Nephron (organoid): Measurements from ENCODE around the gene MKS1.

Experiments
- H3K27ac Mint-ChIP-seq, 3 experiments: 2 replicates each; pipeline ENCODE4 v1.8.0; 2020; ENCODE audit warnings: mixed read lengths in 3 of 3, mild to moderate bottlenecking in 2 of 3, moderate library complexity in 1 of 3
- H3K27me3 Mint-ChIP-seq: 2 replicates; pipeline ENCODE4 v1.8.0; 2021; ENCODE audit warnings: low read depth, mild to moderate bottlenecking, moderate library complexity, mixed read lengths
- H3K36me3 Mint-ChIP-seq: 2 replicates; pipeline ENCODE4 v1.8.0; 2020; ENCODE audit warnings: low read depth, mixed read lengths
- H3K4me1 Mint-ChIP-seq: 2 replicates; pipeline ENCODE4 v1.8.0; 2020; ENCODE audit warnings: mixed read lengths
- H3K4me3 Mint-ChIP-seq, 3 experiments: 2 replicates each; pipeline ENCODE4 v1.8.0; 2020; ENCODE audit warnings: mild to moderate bottlenecking in 3 of 3, mixed read lengths in 3 of 3, moderate library complexity in 2 of 3
- H3K9me3 Mint-ChIP-seq: 2 replicates; pipeline ENCODE4 v1.8.0; 2020; ENCODE audit warnings: mixed read lengths
- CTCF ChIP-seq, 3 experiments: fragments of 200-600 bp; sonication (generic); IDR thresholded peaks; one replicate each; pipeline ENCODE4 v1.5.0; 2021; ENCODE audit warnings: antibody characterized with exemption in 3 of 3; ENCODE audit not compliant: unreplicated experiment in 3 of 3

Gene MKS1

DNA sequence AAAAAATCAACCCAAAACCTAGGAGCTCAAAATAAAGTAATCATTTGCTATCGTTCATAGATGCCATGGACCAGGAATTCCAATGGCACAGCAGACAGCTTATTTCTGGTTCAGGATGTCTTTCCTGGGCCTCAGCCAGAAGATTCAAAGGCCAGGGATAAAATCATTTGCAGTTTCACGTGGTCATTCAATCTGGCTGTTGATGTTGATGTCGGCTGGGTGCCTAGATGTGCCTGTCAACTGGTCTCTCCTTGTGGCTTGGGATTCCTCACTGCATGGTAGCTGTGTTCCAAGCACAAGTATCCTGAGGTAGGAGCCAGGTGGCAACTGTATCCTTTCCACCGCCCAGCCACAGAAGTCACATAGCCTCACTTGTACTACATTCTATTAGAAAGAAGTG lies 37.3 kb downstream of the MKS1 start:
- Mint-ChIP-seq H3K4me3 (no peak overlapping the region), H3K36me3 (no peaks in the 10 kb centered on the region), H3K4me1 (no peaks in the 10 kb centered on the region), H3K9me3 (no peaks in the 10 kb centered on the region), H3K27ac (no peak overlapping the region), H3K27me3 (peaks cover 4% of the 10 kb centered on the region)
- no peak for TF ChIP-seq CTCF (IDR thresholded peaks at IDR 0.05; ENCODE audit: unreplicated experiment in 3 of 3)

DNA sequence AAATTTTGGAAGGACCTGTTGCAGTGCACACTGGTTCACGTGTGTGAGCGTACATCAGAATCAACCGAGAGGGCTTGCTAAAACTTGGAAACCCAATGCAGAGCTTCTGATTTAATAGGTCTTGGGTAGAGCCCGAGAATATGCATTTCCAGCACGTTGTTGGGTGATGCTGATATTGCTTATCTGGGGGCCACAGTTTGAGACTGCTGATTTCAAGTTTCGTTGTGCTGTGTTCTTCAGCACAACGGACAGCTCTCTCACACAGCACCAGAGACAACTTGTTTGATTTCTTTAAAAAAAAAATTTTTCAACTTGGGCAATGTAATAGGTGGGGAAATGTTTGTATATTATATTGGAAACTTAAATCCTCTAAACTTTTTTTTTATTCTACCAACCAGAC lies 42.9 kb downstream of the MKS1 start:
- H3K4me3 Mint-ChIP-seq, result no peak overlapping the region
- H3K36me3 Mint-ChIP-seq, result no peaks in the 10 kb centered on the region
- no peak overlapping the region for H3K27ac Mint-ChIP-seq
- TF ChIP-seq CTCF (IDR thresholded peaks at IDR 0.05; ENCODE audit: unreplicated experiment in 3 of 3), result no peak
- H3K9me3 Mint-ChIP-seq, result no peaks in the 10 kb centered on the region
- peaks cover 18% of the 10 kb centered on the region for H3K27me3 Mint-ChIP-seq
- H3K4me1 Mint-ChIP-seq, result no peaks in the 10 kb centered on the region

DNA sequence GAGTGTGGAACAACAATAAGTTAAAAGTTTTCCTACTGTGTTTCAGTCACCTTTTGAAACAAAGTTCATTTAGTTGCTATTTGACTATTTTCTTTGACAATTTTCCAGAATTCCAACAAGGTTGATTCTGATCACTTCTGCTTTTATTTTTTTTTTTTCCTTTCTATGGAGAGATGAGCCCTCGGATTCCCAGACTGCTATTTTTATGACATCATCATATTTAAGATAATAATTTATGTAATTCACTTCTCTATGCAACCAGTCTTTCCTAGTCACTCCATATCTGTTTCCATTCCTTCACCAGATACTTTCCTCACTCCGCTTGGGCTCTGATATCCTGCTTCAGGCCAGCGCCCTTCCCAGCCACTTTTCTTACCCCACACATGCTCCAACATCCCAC lies 44.2 kb downstream of the MKS1 start:
- Mint-ChIP-seq H3K27ac (no peak overlapping the region), H3K9me3 (no peaks in the 10 kb centered on the region), H3K27me3 (peaks cover 27% of the 10 kb centered on the region), H3K36me3 (no peaks in the 10 kb centered on the region), H3K4me1 (no peaks in the 10 kb centered on the region), H3K4me3 (no peak overlapping the region)
- TF ChIP-seq CTCF (IDR thresholded peaks at IDR 0.05; ENCODE audit: unreplicated experiment in 3 of 3), result no peak

DNA sequence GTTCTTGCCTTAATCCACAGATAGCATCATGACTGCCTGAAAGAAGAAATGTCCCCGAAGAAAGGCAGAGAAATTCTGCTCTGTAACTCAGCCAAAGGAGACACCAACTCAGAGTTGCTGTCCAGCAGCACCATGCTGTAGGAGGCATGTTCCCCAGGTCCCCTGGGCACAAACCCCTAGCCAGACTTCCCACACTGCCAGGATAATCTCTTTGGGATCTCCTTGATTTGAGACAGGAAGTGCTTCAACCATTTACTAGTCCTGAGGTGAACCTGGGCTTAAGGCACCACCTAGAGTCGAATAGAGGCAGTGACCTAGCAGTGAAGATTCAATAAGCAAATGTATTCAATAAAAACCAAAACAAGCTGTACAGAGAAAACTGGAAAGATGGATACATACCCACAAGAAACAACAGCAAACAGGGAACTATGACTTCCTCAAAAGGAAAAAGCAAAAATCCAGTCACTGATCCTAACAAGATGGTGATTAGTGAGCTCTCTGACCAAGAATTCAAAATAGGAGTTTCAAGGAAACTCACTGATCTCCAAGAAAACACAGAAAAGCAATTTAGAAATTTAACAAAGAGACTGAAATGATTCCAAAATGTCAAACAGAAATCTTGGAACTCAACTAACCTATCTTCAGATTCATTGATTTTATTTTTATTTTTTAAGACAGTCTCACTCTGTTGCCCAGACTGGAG lies 46.5 kb downstream of the MKS1 start:
- peaks cover 45% of the 10 kb centered on the region for H3K27me3 Mint-ChIP-seq

DNA sequence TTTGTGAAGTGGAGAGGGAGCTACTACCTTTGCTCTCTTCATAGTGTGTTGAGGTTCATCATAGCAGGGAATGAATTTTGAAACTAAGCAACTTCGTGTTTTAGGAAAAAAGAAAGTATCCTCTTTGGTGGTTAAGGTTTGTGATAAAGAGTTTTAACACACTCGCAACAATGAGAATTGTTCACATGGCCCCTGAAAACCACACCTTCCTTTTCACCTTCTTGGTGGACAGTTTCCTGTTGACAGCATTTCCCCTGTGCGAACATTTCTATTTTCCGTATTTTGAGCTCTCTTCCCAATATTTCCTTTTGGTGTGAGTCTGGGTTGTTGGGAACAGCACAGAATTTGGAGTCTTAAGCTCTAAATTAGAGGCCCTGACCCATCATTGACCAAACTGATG lies 48.4 kb downstream of the MKS1 start:
- no peaks in the 10 kb centered on the region for H3K4me1 Mint-ChIP-seq

More for the DNA sequence above, 46.5 kb downstream of the MKS1 start:
- Mint-ChIP-seq H3K9me3 (no peaks in the 10 kb centered on the region), H3K36me3 (no peaks in the 10 kb centered on the region), H3K4me3 (no peak overlapping the region), H3K4me1 (no peaks in the 10 kb centered on the region), H3K27ac (no peak overlapping the region)
- peak in 2 of 3 experiments; percentile 23 to 29 for TF ChIP-seq CTCF (IDR thresholded peaks at IDR 0.05; ENCODE audit: unreplicated experiment in 3 of 3)

More for the DNA sequence above, 48.4 kb downstream of the MKS1 start:
- TF ChIP-seq CTCF (IDR thresholded peaks at IDR 0.05; ENCODE audit: unreplicated experiment in 3 of 3), result no peak
- no peaks in the 10 kb centered on the region for H3K36me3 Mint-ChIP-seq
- no peak overlapping the region for H3K4me3 Mint-ChIP-seq
- peaks cover 57% of the 10 kb centered on the region for H3K27me3 Mint-ChIP-seq
- H3K9me3 Mint-ChIP-seq, result peaks cover 2% of the 10 kb centered on the region
- H3K27ac Mint-ChIP-seq, result no peak overlapping the region
